Muscle of back (tissue), 13 donors: ENCODE results near the gene BMS1. TPM values are rescaled to one million over a fixed set of nuclear protein-coding genes. Genes with fewer than 3 reads are reported as not detected.
"Not testable (repeated sequence)": the region's sequence is repeated elsewhere in the genome, so short reads cannot be mapped to it uniquely, and the experiment has no call there.

Experiments
- DNase-seq, 3 donors: peaks; one replicate each; pipeline versions ENCODE4 v3.0.0 to v3.0.0-alpha.2; 2013
- long read RNA-seq, 9 donors: transcript quantifications; one replicate each; lab custom pipeline, GENCODE V29; 2026
- polyA plus RNA-seq, 10 donors: library from polyadenylated mRNA; unstranded; fragments of 120-200 nt; gene quantifications; one replicate each; pipeline ENCODE4 v1.2.1, GENCODE V29; 2013; ENCODE audit not compliant: insufficient read length in 10 of 10

BMS1 gene
- polyA plus RNA-seq: 10 to 100 TPM; 12.9 to 17.7 (median 15.4) TPM
- long read RNA-seq, donor 1, partial matches to known transcripts: 16 of 16 reads
- long read RNA-seq, donor 1, other reads (novel, unspliced or antisense): 0 of 16 reads
- long read RNA-seq, donor 2, partial matches to known transcripts: 19 of 19 reads
- long read RNA-seq, donor 2, other reads (novel, unspliced or antisense): 0 of 19 reads
- long read RNA-seq, donor 3: 0 reads
- long read RNA-seq, donor 4, full-length matches to known transcripts: 1 of 12 reads
- long read RNA-seq, donor 4, partial matches to known transcripts: 11 of 12 reads
- long read RNA-seq, donor 4, other reads (novel, unspliced or antisense): 0 of 12 reads
- long read RNA-seq, donor 5, partial matches to known transcripts: 19 of 19 reads
- long read RNA-seq, donor 5, other reads (novel, unspliced or antisense): 0 of 19 reads
- long read RNA-seq, donor 6, full-length matches to known transcripts: 1 of 12 reads
- long read RNA-seq, donor 6, partial matches to known transcripts: 11 of 12 reads
- long read RNA-seq, donor 6, other reads (novel, unspliced or antisense): 0 of 12 reads
- long read RNA-seq, donor 7, full-length matches to known transcripts: 2 of 2 reads
- long read RNA-seq, donor 7, partial matches to known transcripts: 0 of 2 reads
- long read RNA-seq, donor 7, other reads (novel, unspliced or antisense): 0 of 2 reads
- long read RNA-seq, donor 8, full-length matches to known transcripts: 1 of 19 reads
- long read RNA-seq, donor 8, partial matches to known transcripts: 18 of 19 reads
- long read RNA-seq, donor 8, other reads (novel, unspliced or antisense): 0 of 19 reads
- long read RNA-seq, donor 9: 0 reads

DNA sequence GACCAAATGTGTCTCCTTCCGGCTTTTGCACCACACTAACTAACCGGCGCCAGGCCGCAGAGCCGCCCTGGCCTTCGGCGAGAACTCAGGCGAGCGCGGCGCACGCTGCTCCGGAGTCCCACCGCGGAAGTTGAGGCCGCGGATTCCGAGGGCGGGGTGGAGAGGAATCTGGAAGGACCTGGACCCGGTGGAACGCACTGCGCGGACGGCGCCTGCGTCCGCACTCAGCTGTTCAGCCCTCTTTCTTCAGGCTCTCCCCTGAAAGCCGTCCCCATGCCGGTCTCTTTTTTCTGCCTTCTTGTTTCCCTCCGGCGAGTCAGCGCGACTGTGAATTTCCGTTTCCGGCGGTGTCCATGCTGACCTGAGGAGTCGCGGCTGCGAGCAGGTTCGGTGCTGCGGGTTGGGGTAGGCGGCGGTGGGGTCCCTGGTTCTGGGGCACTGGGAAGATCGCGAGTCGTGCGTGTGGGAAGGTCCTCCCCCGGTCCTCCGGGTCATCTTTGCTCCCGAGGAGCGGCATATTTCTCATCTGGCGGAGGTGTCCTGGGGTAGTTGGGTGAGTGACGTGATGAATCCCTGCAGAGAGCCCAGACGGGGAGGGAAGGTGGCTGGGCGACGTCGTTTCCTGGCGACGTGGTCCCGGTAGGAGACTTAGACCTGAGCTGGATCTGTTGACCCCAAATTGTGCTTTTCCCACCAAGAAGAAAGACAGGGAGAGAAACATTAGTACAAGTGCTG lies at the start of gene BMS1:
Gene BMS1 (plus strand): TSS at position 350 of the 735 bp plus-strand sequence. CDS start 1,600 bp downstream, outside the sequence.
- DNase-seq: peak; percentile 94 to 98 (median 95)

DNA sequence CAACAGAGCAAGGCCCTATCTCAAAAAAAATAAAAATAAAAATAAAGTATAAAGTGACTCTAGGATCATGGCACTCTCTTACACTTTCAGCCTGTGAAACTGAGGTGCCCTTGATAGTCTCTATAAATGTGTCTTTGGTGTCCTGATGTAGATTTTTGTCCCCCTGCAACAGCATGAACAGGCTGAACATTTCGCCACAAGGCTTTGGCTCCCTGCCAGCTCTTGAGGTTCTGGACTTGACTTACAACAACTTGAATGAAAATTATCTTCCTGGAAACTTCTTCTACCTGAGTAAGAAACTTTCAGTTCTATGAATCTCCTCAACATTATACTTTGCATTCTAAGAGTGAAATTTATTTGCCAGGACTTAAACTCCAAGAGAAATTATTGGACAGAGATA lies 48.1 kb upstream of the BMS1 start:
- no peak for DNase-seq

DNA sequence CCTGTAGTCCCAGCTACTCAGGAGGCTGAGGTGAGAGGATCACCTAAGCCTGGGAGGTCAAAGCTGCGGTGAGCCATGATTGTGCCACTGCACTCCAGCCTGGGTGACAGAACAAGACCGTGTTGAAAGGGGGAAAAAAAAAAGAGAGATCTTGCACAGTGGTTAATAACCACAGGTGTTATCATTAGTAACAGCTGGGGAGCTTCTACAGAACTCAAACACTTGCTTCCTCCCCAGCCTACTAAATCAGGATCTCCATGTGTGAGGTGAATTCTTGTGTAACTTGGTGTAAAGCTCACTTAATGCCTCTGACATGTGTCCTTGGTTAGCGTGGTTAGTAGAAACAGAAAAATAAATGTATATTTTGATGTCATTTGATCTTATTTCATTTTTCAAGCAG lies 43.9 kb upstream of the BMS1 start:
- no peak for DNase-seq

DNA sequence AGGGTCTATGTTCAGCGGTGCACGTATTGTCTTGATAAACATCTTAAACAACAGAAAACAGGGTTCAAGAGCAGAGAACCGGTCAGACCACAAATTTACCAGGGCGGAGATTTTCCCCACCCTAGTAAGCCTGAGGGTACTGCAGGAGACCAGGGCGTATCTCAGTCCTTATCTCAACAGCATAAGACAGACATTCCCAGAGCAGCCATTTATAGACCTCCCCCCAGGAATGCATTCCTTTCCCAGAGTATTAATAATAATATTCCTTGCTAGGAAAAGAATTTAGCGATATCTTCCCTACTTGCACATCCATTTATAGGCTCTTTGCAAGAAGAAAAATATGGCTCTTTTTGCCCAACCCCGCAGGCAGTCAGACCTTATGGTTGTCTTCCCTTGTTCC lies 41.1 kb upstream of the BMS1 start:
- not testable (repeated sequence) for DNase-seq

DNA sequence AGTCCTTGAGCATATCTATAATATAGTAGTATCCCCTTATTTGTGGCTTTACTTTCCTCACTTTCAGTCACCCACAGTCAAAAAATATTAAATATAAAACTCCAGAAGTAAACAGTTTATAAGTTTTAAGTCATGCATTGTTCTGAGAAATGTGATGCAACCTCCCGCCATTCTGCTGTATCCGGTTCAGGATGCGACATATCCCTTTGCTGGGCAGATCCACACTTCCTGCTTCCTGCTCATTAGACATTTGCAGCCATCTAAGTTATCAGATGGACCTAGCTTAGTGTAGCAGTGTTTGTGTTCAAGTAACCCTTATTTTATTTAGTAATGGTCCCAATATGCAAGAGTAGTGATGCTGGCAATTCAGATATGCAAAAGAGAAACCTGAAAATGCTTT lies 38.9 kb upstream of the BMS1 start:
- DNase-seq: no peak

- no peak for DNase-seq
Observed at GRCh38 chr10:42744134-42744701, 38.4 kb upstream of the BMS1 start.

GRCh38 chr10:42753126-42753506 lies 29.5 kb upstream of the BMS1 start:
- DNase-seq: peak; percentile 55 to 86 (median 80)

DNA sequence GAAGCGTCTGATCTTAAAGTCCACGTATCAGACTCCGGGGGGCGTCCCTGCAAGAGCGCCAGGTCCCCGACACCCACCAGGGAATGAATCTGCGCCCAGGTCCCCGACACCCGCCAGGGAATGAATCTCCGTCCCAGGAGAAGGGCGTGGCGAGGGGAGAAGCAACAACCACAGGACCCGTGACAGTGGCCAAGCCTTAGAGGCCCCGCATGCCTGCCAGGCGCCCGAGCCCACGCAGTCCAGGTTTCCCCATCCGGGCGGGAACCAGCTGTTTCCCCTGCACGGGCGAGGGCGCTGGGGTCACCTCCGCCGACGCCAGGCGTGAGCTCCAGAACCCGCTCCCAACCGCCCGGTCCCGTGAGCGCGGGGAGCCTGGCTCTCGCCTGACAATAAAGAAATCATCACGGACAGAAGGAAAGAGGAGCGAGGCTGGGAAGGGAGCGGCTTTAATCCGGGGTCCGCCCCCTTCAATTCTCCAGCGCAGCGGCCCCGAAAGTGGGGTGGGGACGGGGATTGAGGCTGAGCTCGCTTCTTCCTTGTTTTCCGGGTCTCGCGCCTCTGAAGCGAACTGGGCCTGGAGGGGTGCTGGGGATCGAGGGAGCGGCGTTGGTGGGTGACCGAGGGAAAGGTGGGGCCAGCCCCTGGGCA lies 29.0 kb upstream of the BMS1 start:
- peak in 1 of 3 donors; percentile 37 for DNase-seq

- DNase-seq: peak in 2 of 3 donors; percentile 24 to 72
Observed at GRCh38 chr10:42754155-42755027, 28.2 kb upstream of the BMS1 start.

GRCh38 chr10:42755028-42755451 lies 27.6 kb upstream of the BMS1 start:
- no peak for DNase-seq

- DNase-seq: no peak
Observed at GRCh38 chr10:42755556-42756093, 27.0 kb upstream of the BMS1 start.

- DNase-seq: no peak
Observed at GRCh38 chr10:42767906-42768305, 14.7 kb upstream of the BMS1 start.

DNA sequence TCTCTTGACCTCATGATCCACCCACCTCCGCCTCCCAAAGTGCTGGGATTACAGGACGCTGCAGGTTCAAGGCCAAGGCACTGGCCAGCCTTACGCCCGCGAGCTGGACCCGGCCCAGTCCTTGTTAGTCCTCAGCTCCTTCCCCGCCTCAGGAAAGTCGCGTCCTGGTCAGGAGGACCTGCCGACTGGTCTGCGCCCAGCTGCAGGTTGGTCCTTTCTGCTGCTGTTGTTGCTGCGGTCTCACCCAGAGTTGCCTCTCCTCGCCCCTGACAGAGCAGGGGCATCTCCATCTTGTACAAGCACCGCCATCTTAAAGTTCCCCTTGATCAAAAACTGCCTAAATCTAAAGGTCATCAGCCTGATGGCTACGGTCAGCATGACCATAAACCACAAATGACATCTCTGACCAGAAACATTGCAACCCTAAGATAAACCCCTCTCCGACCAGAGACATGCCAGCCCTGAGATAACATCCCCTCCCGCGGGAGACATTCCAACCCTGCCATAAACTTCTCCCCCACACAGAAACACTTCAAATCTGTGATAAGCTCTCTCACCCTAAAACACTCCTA lies 13.9 kb upstream of the BMS1 start:
- DNase-seq: no peak

- DNase-seq: no peak
Observed at GRCh38 chr10:42769173-42769572, 13.4 kb upstream of the BMS1 start.

GRCh38 chr10:42769673-42770072 lies 12.9 kb upstream of the BMS1 start:
- DNase-seq: no peak

DNA sequence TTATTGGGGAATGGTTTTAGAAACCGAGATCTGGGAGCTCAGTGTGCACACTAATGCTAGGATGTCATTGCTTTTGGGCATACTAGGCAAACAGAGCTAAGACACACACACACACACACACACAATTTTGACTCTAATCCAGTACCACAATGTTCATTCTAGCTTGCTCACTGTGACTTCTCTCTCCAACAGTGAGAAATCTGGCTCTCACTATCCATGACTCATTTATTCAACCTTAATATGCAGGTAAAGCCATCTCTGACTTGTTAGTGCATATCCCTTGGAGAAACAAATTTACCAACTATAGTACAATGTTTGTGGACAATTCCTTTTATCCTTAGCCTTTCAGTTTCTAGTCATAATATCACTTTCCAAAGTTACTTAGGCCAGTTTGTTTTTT lies 5.9 kb upstream of the BMS1 start:
- DNase-seq: no peak

- no peak for DNase-seq
Observed at GRCh38 chr10:42780456-42780855, 2.1 kb upstream of the BMS1 start.

DNA sequence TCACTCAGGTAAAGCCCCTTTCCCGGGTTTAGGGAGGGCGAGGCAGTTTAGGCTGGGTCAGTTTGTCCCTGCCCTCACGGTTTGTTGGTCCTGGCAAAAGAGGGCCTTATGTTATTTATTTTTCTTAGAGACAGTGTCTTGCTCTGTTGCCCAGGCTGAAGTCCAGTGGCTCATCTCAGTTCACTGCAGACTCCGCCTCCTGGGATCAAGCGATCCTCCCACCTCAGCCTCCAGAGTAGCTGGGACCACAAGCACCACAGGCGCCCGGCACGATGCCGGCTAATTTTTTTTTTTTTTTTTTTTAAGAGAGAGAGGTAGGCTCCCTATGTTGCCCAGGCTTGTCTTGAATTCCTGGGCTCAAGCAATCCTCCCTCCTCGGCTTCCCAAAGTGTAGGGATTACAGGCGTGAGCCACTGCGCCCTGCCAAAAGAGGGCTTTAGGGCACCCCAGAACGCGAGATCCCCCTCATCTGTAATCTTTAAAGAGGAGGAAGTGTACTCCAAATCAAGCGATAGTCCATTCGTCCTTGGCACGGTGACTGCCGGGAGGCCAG lies 626 bp upstream of the BMS1 start:
- no peak for DNase-seq

GRCh38 chr10:42783181-42783549 lies 570 bp downstream of the BMS1 start:
- peak in 1 of 3 donors; percentile 8 for DNase-seq
